Measurements from ENCODE around the gene TSKU. TPM values are rescaled to one million over a fixed set of nuclear protein-coding genes. Genes with fewer than 3 reads are reported as not detected.

The TSKU gene
- total and polyA plus RNA-seq, 9 of the 15 experiments (the other 6 are each of a cell fraction or from before 2014, with no cell fraction given), result 0.60 to 11.9 (median 8.4) TPM

DNA sequence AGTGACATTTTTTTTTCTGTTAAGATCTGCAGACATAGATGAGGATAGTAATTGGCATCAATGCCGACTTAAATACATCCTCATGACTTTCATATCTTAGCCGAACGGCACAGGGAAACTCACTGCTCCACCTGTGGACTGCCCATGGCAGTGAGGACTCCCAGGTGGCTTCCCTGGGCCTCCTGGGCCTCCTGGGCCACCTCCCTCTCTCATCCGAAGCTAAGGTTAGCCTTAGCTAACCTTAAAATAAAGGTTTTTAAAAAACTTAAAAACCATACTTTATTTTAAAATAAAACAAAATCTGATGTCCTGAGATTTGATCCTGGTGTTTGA lies 38.1 kb upstream of the TSKU start (continued):
- TF ChIP-seq, protein P1, sequence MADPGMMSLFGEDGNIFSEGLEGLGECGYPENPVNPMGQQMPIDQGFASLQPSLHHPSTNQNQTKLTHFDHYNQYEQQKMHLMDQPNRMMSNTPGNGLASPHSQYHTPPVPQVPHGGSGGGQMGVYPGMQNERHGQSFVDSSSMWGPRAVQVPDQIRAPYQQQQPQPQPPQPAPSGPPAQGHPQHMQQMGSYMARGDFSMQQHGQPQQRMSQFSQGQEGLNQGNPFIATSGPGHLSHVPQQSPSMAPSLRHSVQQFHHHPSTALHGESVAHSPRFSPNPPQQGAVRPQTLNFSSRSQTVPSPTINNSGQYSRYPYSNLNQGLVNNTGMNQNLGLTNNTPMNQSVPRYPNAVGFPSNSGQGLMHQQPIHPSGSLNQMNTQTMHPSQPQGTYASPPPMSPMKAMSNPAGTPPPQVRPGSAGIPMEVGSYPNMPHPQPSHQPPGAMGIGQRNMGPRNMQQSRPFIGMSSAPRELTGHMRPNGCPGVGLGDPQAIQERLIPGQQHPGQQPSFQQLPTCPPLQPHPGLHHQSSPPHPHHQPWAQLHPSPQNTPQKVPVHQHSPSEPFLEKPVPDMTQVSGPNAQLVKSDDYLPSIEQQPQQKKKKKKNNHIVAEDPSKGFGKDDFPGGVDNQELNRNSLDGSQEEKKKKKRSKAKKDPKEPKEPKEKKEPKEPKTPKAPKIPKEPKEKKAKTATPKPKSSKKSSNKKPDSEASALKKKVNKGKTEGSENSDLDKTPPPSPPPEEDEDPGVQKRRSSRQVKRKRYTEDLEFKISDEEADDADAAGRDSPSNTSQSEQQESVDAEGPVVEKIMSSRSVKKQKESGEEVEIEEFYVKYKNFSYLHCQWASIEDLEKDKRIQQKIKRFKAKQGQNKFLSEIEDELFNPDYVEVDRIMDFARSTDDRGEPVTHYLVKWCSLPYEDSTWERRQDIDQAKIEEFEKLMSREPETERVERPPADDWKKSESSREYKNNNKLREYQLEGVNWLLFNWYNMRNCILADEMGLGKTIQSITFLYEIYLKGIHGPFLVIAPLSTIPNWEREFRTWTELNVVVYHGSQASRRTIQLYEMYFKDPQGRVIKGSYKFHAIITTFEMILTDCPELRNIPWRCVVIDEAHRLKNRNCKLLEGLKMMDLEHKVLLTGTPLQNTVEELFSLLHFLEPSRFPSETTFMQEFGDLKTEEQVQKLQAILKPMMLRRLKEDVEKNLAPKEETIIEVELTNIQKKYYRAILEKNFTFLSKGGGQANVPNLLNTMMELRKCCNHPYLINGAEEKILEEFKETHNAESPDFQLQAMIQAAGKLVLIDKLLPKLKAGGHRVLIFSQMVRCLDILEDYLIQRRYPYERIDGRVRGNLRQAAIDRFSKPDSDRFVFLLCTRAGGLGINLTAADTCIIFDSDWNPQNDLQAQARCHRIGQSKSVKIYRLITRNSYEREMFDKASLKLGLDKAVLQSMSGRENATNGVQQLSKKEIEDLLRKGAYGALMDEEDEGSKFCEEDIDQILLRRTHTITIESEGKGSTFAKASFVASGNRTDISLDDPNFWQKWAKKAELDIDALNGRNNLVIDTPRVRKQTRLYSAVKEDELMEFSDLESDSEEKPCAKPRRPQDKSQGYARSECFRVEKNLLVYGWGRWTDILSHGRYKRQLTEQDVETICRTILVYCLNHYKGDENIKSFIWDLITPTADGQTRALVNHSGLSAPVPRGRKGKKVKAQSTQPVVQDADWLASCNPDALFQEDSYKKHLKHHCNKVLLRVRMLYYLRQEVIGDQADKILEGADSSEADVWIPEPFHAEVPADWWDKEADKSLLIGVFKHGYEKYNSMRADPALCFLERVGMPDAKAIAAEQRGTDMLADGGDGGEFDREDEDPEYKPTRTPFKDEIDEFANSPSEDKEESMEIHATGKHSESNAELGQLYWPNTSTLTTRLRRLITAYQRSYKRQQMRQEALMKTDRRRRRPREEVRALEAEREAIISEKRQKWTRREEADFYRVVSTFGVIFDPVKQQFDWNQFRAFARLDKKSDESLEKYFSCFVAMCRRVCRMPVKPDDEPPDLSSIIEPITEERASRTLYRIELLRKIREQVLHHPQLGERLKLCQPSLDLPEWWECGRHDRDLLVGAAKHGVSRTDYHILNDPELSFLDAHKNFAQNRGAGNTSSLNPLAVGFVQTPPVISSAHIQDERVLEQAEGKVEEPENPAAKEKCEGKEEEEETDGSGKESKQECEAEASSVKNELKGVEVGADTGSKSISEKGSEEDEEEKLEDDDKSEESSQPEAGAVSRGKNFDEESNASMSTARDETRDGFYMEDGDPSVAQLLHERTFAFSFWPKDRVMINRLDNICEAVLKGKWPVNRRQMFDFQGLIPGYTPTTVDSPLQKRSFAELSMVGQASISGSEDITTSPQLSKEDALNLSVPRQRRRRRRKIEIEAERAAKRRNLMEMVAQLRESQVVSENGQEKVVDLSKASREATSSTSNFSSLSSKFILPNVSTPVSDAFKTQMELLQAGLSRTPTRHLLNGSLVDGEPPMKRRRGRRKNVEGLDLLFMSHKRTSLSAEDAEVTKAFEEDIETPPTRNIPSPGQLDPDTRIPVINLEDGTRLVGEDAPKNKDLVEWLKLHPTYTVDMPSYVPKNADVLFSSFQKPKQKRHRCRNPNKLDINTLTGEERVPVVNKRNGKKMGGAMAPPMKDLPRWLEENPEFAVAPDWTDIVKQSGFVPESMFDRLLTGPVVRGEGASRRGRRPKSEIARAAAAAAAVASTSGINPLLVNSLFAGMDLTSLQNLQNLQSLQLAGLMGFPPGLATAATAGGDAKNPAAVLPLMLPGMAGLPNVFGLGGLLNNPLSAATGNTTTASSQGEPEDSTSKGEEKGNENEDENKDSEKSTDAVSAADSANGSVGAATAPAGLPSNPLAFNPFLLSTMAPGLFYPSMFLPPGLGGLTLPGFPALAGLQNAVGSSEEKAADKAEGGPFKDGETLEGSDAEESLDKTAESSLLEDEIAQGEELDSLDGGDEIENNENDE (IDR thresholded peaks at IDR 0.05; ENCODE audit: low read depth, low read length), result no peak
- no peak for TF ChIP-seq ELF2 (CRISPR knock-in tag; IDR thresholded peaks at IDR 0.05)
- no peak for TF ChIP-seq ZBED1 (IDR thresholded peaks at IDR 0.05)
- TF ChIP-seq NFIX (CRISPR knock-in tag; IDR thresholded peaks at IDR 0.05; ENCODE audit: low read depth), result no peak
- TF ChIP-seq TCF7 (IDR thresholded peaks at IDR 0.05; ENCODE audit: borderline replicate concordance), result no peak
- TF ChIP-seq HMG20B (CRISPR knock-in tag; IDR thresholded peaks at IDR 0.05), result no peak
- TF ChIP-seq DACH1 (IDR thresholded peaks at IDR 0.05; ENCODE audit: partially characterized antibody), result no peak
- TF ChIP-seq ZNF263 (CRISPR knock-in tag; IDR thresholded peaks at IDR 0.05; ENCODE audit: borderline replicate concordance), result no peak
- no peak for TF ChIP-seq CHD4 (IDR thresholded peaks at IDR 0.05; ENCODE audit: insufficient read depth, insufficient replicate concordance, low read depth, low read length, poor library complexity, severe bottlenecking)
- no peak for TF ChIP-seq KAT2B (IDR thresholded peaks at IDR 0.05; ENCODE audit: low read depth, low read length)
- no peak for TF ChIP-seq RUNX1 (IDR thresholded peaks at IDR 0.05; ENCODE audit: low read depth)

All from K562 (cell line).